Heart left ventricle (tissue), 16 donors: ENCODE data around the gene IFT80. TPM values are rescaled to one million over a fixed set of nuclear protein-coding genes. Genes with fewer than 3 reads are reported as not detected.

Source experiments
- ATAC-seq, 4 donors: fragments of 200-7000 bp; cut with Tn5 transposase; one replicate each; pipeline ENCODE4 v1.9.1; 2020 to 2022; ENCODE audit warnings: moderate library complexity in 4 of 4, mild to moderate bottlenecking in 3 of 4, moderate number of reproducible peaks in 1 of 4
- DNase-seq, 5 donors: peaks; one replicate each; pipeline ENCODE4 v3.0.0-alpha.2; 2020
- H3K27ac ChIP-seq, 12 donors: fragments of 200-600 bp; sonication (generic) in 4 of 12; one replicate each; pipeline versions ENCODE4 v1.5.0 to v1.8.0; 2016 to 2022; ENCODE audit warnings: mild to moderate bottlenecking in 2 of 12
- H3K27me3 ChIP-seq, 9 donors: fragments of 200-600 bp; sonication (generic) in 2 of 9; one replicate each; pipeline versions ENCODE4 v1.5.1 to v1.8.0; 2016 to 2022; ENCODE audit warnings: mild to moderate bottlenecking in 3 of 9
- H3K36me3 ChIP-seq, 9 donors: fragments of 200-600 bp; sonication (generic) in 2 of 9; one replicate each; pipeline versions ENCODE4 v1.5.0 to v1.8.0; 2018 to 2022; ENCODE audit warnings: mild to moderate bottlenecking in 2 of 9
- H3K4me1 ChIP-seq, 12 donors: fragments of 200-600 bp; sonication (generic) in 4 of 12; one replicate each; pipeline versions ENCODE4 v1.5.0 to v1.8.0; 2016 to 2022; ENCODE audit warnings: mild to moderate bottlenecking in 3 of 12
- H3K4me3 ChIP-seq, 12 donors: fragments of 200-600 bp; sonication (generic) in 4 of 12; one replicate each; pipeline versions ENCODE4 v1.5.0 to v1.8.0; 2017 to 2022; ENCODE audit warnings: mild to moderate bottlenecking in 9 of 12, moderate library complexity in 4 of 12
- H3K9me3 ChIP-seq, 12 donors: fragments of 200-600 bp; sonication (generic) in 4 of 12; one replicate each; pipeline versions ENCODE4 v1.5.0 to v1.8.0; 2016 to 2022; ENCODE audit warnings: mild to moderate bottlenecking in 1 of 12
- CTCF ChIP-seq, 12 donors: fragments of 200-600 bp; sonication (generic) in 4 of 12; IDR thresholded peaks; one replicate each; pipeline versions ENCODE4 v1.5.0 to v1.8.0; 2018 to 2022; ENCODE audit warnings: antibody characterized with exemption in 12 of 12, mild to moderate bottlenecking in 5 of 12
- POLR2A ChIP-seq, 2 donors: fragments of 450-650 bp; IDR thresholded peaks; one replicate each; pipeline ENCODE4 v1.6.1; 2017; ENCODE audit warnings: antibody characterized with exemption in 2 of 2, mild to moderate bottlenecking in 2 of 2, moderate library complexity in 2 of 2
- WGBS, 4 donors: extraction: QIAGEN DNeasy Blood & Tissue Kit in 2 of 4; methylation state at CpG; one replicate each; pipeline versions ENCODE4 v1.1.5 to v1.1.7; 2013 to 2018; 5-methylcytosine and 5-hydroxymethylcytosine counted together
- intact Hi-C, 10 donors: fragments of 100-400 bp; cut with DNase I; formaldehyde crosslinking; loops; one replicate each; pipeline versions ENCODE4 v1.11.1 to v1.14.2; 2022
- polyA plus RNA-seq, 2 donors: library from polyadenylated mRNA; stranded (reverse); fragments of 200-250 nt; gene quantifications; one replicate each; pipeline ENCODE4 v1.2.3, GENCODE V29; 2013
- total RNA-seq, 9 donors: library from RNA; depleted of rRNA in 2 of 9; stranded (reverse); fragments of >200 nt in 2 of 9; fragmentation: NEBNext Ultra II Directional in 3 of 9; extraction: Animal tissue kit (Norgen Biotek cat#: 25700) in 3 of 9; gene quantifications; one replicate each; pipeline versions ENCODE4 v1.1.0 to v1.2.4, GENCODE V29; 2016 to 2023
- donor health status: ischemic (EF 13 %, LVEDD 7.1; RV severe dilation, severe dysfunction).
- donor health status: healthy with polysubstance abuse.
- donor health status: DM: no; HTN: yes; CAD: no.
- donor health status: DM: no; HTN: no; CAD: no.
- donor health status: ischemic (EF 25% LVEDD 6.9; RV normal size, moderate dysfunction).
- donor health status: ischemic (EF 25% LVEDD 5.7; RV mildly dilated, moderate dysfunction).
- donor health status: healthy.
- donor health status: DM: yes; HTN: yes; CAD: no.
- donor health status: ischemic (EF 35%, LVEDD 5.7; RV mildly dilated, moderate dysfunction).
- donor health status: nonischemic (EF 11% LVEDD 7.7; RV severe dilation, severe dysfunction).
- donor health status: DM: yes; HTN: yes; CAD: no.
- donor health status: PGD.
- donor health status: ischemic (EF 29% LVEDD 5.4; RV normal size, mild dysfunction).
- donor health status: nonischemic (EF 23%, LVEDD 6.1; RV moderate dilation, normal function).

IFT80 gene
- total and polyA plus RNA-seq, 11 donors = 6.2 to 18.6 (median 10.5) TPM

- 97 to 100% (median 99%) methylated on average over 1 of the region's 1 CpG for WGBS, 4 donors
- no peak for DNase-seq
- H3K4me1 ChIP-seq = no peaks in the 10 kb centered on the region
Measured at GRCh38 chr3:160280836-160281235, 118.2 kb downstream of the IFT80 start.

DNA sequence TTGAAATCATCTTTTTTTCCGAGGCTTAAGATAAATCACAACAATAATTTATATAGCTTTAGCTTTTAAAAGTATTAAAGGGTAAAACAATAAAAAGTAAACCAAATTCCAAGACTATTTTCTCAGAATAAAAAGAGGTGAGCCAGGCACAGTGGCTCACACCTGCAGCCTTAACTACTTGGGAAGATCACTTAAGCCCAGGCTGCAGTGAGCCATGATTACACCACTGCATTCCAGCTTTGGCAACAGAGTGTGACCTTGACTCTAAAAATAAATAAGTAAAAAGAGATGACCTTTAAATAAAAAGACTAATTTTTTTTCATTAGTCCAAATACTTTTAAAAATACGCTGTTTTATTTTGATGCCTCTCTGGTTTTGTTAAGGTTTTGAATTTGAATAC is 119.4 kb downstream of the IFT80 start:
- intact Hi-C loops = loop anchor here in 1 of 10 donors (5.0 kb wide), 1 partner anchor 83 kb away; no protein-coding TSS in a partner anchor
- TF ChIP-seq POLR2A (IDR thresholded peaks at IDR 0.05) (no peak), CTCF (IDR thresholded peaks at IDR 0.05) (no peak)
- 66 to 96% (median 71%) methylated on average over 2 of the region's 2 CpGs for WGBS, 4 donors
- DNase-seq (no peak), ATAC-seq (no peak)
- Histone ChIP-seq H3K4me1 (no peaks in the 10 kb centered on the region), H3K27ac (no peak overlapping the region), H3K9me3 (no peaks in the 10 kb centered on the region), H3K4me3 (no peak overlapping the region), H3K36me3 (peaks cover 0 to 41% (median 19%) of the 10 kb centered on the region in 9 donors), H3K27me3 (no peaks in the 10 kb centered on the region)

More at GRCh38 chr3:160280836-160281235, 118.2 kb downstream of the IFT80 start:
- peaks cover 0 to 46% (median 19%) of the 10 kb centered on the region in 9 donors for H3K36me3 ChIP-seq
- no peaks in the 10 kb centered on the region for H3K27me3 ChIP-seq
- no peak for ATAC-seq
- TF ChIP-seq CTCF (IDR thresholded peaks at IDR 0.05) = no peak
- TF ChIP-seq POLR2A (IDR thresholded peaks at IDR 0.05) = no peak
- no peak overlapping the region for H3K27ac ChIP-seq
- H3K4me3 ChIP-seq = no peak overlapping the region
- H3K9me3 ChIP-seq = no peaks in the 10 kb centered on the region
- intact Hi-C loops = no loop called here

DNA sequence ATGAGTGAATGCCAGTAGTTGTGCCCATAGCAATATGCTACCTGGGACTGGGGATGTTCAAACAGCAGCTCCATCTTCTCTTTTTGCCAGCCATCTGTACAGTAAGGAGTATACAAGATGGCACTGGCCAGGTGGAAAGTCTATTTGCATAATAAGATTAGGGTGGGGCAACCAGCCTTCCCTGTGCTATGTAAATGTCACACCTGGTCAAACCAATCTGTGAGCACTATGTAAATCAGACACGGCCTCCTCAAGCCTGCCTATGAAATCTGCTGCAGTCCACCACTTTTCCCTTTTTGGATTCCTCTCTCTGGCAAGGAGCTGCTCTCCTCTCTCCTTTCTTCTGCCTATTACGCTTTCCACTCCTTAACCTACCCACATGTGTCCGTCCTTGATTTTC is 120.8 kb downstream of the IFT80 start:
- ATAC-seq = no peak
- TF ChIP-seq POLR2A (IDR thresholded peaks at IDR 0.05) (no peak), CTCF (IDR thresholded peaks at IDR 0.05) (no peak)

DNA sequence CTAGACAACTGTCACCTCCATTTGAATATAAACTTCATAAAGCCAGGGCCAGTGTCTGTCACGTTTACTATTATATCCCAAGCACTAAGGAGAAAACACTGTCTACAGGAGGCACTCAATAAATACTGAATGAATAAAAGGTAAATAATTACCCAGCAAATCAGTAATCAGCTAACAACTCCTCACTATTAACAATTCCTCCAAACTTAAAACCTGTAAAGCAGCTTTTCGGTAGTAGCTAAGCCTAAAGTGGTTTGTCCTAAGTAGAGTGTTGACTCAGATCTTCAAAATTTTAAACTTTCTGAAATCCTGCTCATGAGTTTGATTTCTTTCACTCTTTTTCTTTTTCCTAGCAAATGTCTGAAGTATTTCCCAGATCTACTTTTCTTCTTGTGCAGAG is 133.9 kb downstream of the IFT80 start:
- 97 to 100% (median 97%) methylated on average over 2 of the region's 2 CpGs for WGBS, 4 donors
- Histone ChIP-seq H3K9me3 (no peaks in the 10 kb centered on the region), H3K4me3 (no peak overlapping the region), H3K27ac (no peak overlapping the region), H3K36me3 (peaks cover 0 to 15% (median 0%) of the 10 kb centered on the region in 9 donors), H3K27me3 (no peaks in the 10 kb centered on the region), H3K4me1 (no peaks in the 10 kb centered on the region)
- intact Hi-C loops = no loop called here
- DNase-seq = no peak
- no peak for TF ChIP-seq POLR2A (IDR thresholded peaks at IDR 0.05)
- TF ChIP-seq CTCF (IDR thresholded peaks at IDR 0.05) = no peak
- ATAC-seq = no peak

More for the DNA sequence above, 120.8 kb downstream of the IFT80 start:
- no peaks in the 10 kb centered on the region for H3K9me3 ChIP-seq
- no peaks in the 10 kb centered on the region for H3K4me1 ChIP-seq
- H3K4me3 ChIP-seq = no peak overlapping the region
- H3K27me3 ChIP-seq = no peaks in the 10 kb centered on the region
- peaks cover 0 to 51% (median 19%) of the 10 kb centered on the region in 9 donors for H3K36me3 ChIP-seq
- no peak overlapping the region for H3K27ac ChIP-seq
- intact Hi-C loops = loop anchor here in 1 of 10 donors (5.0 kb wide), 1 partner anchor 84 kb away; no protein-coding TSS in a partner anchor
- WGBS, 4 donors = 95 to 100% (median 97%) methylated on average over 3 of the region's 3 CpGs
- DNase-seq = no peak
